K562 (cell line): Measurements from ENCODE around the gene HSPB7. TPM values are rescaled to one million over a fixed set of nuclear protein-coding genes. Genes with fewer than 3 reads are reported as not detected.

Source experiments
- ARID1B ChIP-seq: fragments of 450-650 bp; IDR thresholded peaks from 2 replicates; pipeline ENCODE4 v1.6.1; 2016; ENCODE audit warnings: antibody characterized with exemption, mild to moderate bottlenecking, inconsistent platforms
- GTF2E2 ChIP-seq: fragments of 200-800 bp; sonication (Bioruptor generic); IDR thresholded peaks from 2 replicates; pipeline ENCODE4 v1.6.1; 2016; ENCODE audit warnings: missing genetic modification characterization, missing compliant biosample characterization
- HCFC1 ChIP-seq: IDR thresholded peaks from 2 replicates; pipeline ENCODE4 v1.6.1; 2012; ENCODE audit warnings: low read depth, low read length, improper control_type of control experiment
- HIVEP1 ChIP-seq: fragments of 250-450 bp; sonication (Bioruptor Pico); IDR thresholded peaks from 2 replicates; pipeline ENCODE4 v1.4.0; 2020; ENCODE audit warnings: mild to moderate bottlenecking
- HLTF ChIP-seq: fragments of 450-650 bp; IDR thresholded peaks from 2 replicates; pipeline ENCODE4 v1.6.1; 2016
- L3MBTL2 ChIP-seq: fragments of 450-650 bp; IDR thresholded peaks from 2 replicates; pipeline ENCODE4 v1.6.1; 2016; ENCODE audit warnings: mild to moderate bottlenecking, moderate library complexity
- NRF1 ChIP-seq, 2 experiments: fragments of 450-650 bp; IDR thresholded peaks in 1 of 2; conservative IDR thresholded peaks in 1 of 2; 2 replicates each; pipeline ENCODE4 v1.6.1; 2014; ENCODE audit warnings: mild to moderate bottlenecking in 2 of 2
- PHF8 ChIP-seq: fragments of 200-600 bp; sonication (generic); IDR thresholded peaks from 2 replicates; pipeline ENCODE4 v1.6.1; 2012; ENCODE audit warnings: mixed run types, mild to moderate bottlenecking, inconsistent platforms, low read length, moderate library complexity, borderline replicate concordance
- PYGO2 ChIP-seq: fragments of 450-650 bp; IDR thresholded peaks from 2 replicates; pipeline ENCODE4 v1.6.1; 2016; ENCODE audit warnings: mild to moderate bottlenecking, missing genetic modification characterization, moderate library complexity, missing compliant biosample characterization
- SMAD2 ChIP-seq: fragments of 150-350 bp; IDR thresholded peaks from 2 replicates; pipeline ENCODE4 v1.6.1; 2014; ENCODE audit warnings: low read depth, mild to moderate bottlenecking, low read length
- ZBTB8A ChIP-seq: fragments of 450-650 bp; IDR thresholded peaks from 2 replicates; pipeline ENCODE4 v1.6.1; 2018; ENCODE audit warnings: mild to moderate bottlenecking, moderate library complexity; ENCODE audit not compliant: partially characterized antibody
- polyA plus RNA-seq, 8 experiments: library from polyadenylated mRNA; depleted of rRNA in 4 of 8; stranded (reverse) in 5 of 8; unstranded in 3 of 8; fragments of >200 nt; fragmentation: Nextera tagmentation in 2 of 8; fragmentation: Illumina TruSeq in 1 of 8; extraction: Ambion mirVana in 2 of 8; extraction: Trizol in 1 of 8; gene quantifications; 2 replicates each; pipeline versions ENCODE4 v1.2.1 to v1.2.3, GENCODE V29; 2011 to 2014; ENCODE audit warnings: inconsistent platforms in 1 of 8, missing spikeins in 1 of 8
- total RNA-seq, 7 experiments: library from RNA; depleted of rRNA in 6 of 7; stranded (reverse); fragments of >200 nt in 6 of 7; fragmentation: Illumina TruSeq in 2 of 7; extraction: Trizol in 2 of 7; gene quantifications; 2 replicates each; pipeline versions ENCODE4 v1.2.1 to v1.2.3, GENCODE V29; 2011 to 2021; ENCODE audit warnings: low replicate concordance in 1 of 7
- TF ChIP-seq, protein P1 (sequence below): fragments of 450-650 bp; IDR thresholded peaks from 2 replicates; pipeline ENCODE4 v1.6.1; 2017; ENCODE audit warnings: mild to moderate bottlenecking, moderate library complexity
- TF ChIP-seq, protein P2 (sequence below): fragments of 450-650 bp; formaldehyde crosslinking; IDR thresholded peaks from 2 replicates; pipeline ENCODE4 v1.4.0; 2020; ENCODE audit warnings: mild to moderate bottlenecking
- TF ChIP-seq, protein P3 (sequence below), 2 experiments: IDR thresholded peaks; 2 replicates each; pipeline ENCODE4 v1.6.1; 2011; ENCODE audit warnings: borderline replicate concordance in 1 of 2, control low read depth in 1 of 2, low read depth in 1 of 2, low read length in 1 of 2, mild to moderate bottlenecking in 1 of 2, mixed read lengths in 1 of 2, moderate library complexity in 1 of 2; ENCODE audit not compliant: insufficient read depth in 1 of 2, insufficient read length in 1 of 2, poor library complexity in 1 of 2, severe bottlenecking in 1 of 2; ENCODE audit errors: extremely low read depth in 1 of 2
- TF ChIP-seq, protein P4 (sequence below): sonication (generic); formaldehyde crosslinking; IDR thresholded peaks from 2 replicates; pipeline ENCODE4 v1.8.1; 2023; ENCODE audit warnings: mild to moderate bottlenecking, missing genetic modification reagents

The HSPB7 gene
- total and polyA plus RNA-seq, 9 of the 15 experiments (the other 6 are each of a cell fraction or from before 2014, with no cell fraction given), result 0.05 to 0.19 (median 0.07) TPM; not detected in 6

DNA sequence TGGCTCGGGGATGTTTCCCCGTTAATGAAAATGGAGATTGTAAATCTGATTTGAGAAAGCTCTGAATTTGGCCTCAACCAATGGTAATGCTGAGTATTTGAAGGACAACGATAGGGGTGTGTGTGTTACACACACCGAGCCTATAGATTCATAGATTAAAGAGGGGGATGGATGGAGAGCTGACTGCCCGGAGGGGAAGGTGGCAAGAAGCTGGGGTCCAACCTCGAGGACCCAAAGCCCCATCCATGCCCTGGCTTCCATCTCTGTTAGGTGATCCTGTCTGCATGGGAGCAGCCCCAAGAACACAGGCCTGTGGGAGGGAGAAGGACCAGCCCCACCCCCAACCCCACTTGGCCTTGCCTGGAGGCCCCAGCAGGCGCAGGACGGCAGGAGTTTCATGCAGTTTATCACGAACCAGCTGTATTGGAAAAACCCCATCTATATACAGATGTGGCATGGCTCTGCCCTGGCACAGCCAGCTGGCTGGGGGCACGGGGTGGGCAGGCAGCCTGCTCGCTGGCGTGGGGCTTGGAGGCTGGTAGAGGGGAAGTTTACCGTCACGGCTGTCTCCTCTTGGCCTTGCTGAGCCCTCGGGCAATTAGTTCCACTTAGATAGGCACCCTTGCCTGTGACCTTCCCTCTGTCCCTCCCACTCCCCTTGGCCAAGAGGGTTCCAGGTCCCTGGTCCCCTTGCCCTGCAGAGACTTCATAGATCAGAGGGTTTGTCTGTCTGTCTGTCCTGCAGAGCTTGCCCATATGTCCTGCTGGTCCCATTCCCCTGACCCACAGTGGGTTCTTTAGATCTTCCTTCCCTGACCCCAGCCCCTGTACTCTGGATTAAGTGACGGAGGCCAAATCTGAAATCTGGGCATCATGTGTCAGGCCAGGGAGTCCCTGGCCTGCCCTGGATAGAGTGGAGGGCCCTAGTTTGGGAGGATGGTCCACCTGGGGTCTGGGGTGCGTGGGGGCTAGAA is 3.0 kb downstream of the HSPB7 start (continued):
- TF ChIP-seq, protein P1, sequence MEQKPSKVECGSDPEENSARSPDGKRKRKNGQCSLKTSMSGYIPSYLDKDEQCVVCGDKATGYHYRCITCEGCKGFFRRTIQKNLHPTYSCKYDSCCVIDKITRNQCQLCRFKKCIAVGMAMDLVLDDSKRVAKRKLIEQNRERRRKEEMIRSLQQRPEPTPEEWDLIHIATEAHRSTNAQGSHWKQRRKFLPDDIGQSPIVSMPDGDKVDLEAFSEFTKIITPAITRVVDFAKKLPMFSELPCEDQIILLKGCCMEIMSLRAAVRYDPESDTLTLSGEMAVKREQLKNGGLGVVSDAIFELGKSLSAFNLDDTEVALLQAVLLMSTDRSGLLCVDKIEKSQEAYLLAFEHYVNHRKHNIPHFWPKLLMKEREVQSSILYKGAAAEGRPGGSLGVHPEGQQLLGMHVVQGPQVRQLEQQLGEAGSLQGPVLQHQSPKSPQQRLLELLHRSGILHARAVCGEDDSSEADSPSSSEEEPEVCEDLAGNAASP, result no peak
- peak; percentile 71 to 74 for TF ChIP-seq NRF1 (conservative IDR thresholded peaks at IDR 0.05 in 1 of 2, IDR thresholded peaks at IDR 0.05 in 1 of 2)
- 0 out of 2 replicates have a peak, but pooled peaks have one; percentile 20 for TF ChIP-seq ARID1B
- no peak for TF ChIP-seq PYGO2
- no peak for TF ChIP-seq GTF2E2 (tag)
- TF ChIP-seq, protein P2, sequence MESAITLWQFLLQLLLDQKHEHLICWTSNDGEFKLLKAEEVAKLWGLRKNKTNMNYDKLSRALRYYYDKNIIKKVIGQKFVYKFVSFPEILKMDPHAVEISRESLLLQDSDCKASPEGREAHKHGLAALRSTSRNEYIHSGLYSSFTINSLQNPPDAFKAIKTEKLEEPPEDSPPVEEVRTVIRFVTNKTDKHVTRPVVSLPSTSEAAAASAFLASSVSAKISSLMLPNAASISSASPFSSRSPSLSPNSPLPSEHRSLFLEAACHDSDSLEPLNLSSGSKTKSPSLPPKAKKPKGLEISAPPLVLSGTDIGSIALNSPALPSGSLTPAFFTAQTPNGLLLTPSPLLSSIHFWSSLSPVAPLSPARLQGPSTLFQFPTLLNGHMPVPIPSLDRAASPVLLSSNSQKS (CRISPR knock-in tag), result no peak
- TF ChIP-seq, protein P3, sequence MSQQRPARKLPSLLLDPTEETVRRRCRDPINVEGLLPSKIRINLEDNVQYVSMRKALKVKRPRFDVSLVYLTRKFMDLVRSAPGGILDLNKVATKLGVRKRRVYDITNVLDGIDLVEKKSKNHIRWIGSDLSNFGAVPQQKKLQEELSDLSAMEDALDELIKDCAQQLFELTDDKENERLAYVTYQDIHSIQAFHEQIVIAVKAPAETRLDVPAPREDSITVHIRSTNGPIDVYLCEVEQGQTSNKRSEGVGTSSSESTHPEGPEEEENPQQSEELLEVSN (IDR thresholded peaks at IDR 0.05; ENCODE audit: borderline replicate concordance in 1 of 2, extremely low read depth in 1 of 2, insufficient read depth in 1 of 2, insufficient read length in 1 of 2, low read depth in 1 of 2, low read length in 1 of 2, poor library complexity in 1 of 2, severe bottlenecking in 1 of 2), result peak; percentile 67 to 86
- peak; percentile 10; the same call in 1 of the 2 replicates for TF ChIP-seq HCFC1
- TF ChIP-seq PHF8, result peak; percentile 34; the same call in 1 of the 2 replicates
- TF ChIP-seq L3MBTL2, result peak; percentile 93
- no peak for TF ChIP-seq HLTF
- no peak for TF ChIP-seq ZBTB8A
- TF ChIP-seq, protein P4, sequence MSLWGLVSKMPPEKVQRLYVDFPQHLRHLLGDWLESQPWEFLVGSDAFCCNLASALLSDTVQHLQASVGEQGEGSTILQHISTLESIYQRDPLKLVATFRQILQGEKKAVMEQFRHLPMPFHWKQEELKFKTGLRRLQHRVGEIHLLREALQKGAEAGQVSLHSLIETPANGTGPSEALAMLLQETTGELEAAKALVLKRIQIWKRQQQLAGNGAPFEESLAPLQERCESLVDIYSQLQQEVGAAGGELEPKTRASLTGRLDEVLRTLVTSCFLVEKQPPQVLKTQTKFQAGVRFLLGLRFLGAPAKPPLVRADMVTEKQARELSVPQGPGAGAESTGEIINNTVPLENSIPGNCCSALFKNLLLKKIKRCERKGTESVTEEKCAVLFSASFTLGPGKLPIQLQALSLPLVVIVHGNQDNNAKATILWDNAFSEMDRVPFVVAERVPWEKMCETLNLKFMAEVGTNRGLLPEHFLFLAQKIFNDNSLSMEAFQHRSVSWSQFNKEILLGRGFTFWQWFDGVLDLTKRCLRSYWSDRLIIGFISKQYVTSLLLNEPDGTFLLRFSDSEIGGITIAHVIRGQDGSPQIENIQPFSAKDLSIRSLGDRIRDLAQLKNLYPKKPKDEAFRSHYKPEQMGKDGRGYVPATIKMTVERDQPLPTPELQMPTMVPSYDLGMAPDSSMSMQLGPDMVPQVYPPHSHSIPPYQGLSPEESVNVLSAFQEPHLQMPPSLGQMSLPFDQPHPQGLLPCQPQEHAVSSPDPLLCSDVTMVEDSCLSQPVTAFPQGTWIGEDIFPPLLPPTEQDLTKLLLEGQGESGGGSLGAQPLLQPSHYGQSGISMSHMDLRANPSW, result peak; percentile 85; the same call in 1 of the 2 replicates
- TF ChIP-seq HIVEP1 (CRISPR knock-in tag), result no peak
- TF ChIP-seq SMAD2, result no peak
